ENCODE results near the gene SIRPA. TPM values are rescaled to one million over a fixed set of nuclear protein-coding genes. Genes with fewer than 3 reads are reported as not detected.
A peak's percentile ranks its signal among the peaks of the same experiment; 100 is the strongest.

SIRPA gene
- total and polyA plus RNA-seq, 2 of the 4 experiments (the other 2 are of a cell fraction) = 9.9 to 40.2 TPM

- peak overlapping the region; percentile 83 for H2AK9ac ChIP-seq (replicated peaks; ENCODE audit: low read depth, low read length, poor library complexity)
Observed at GRCh38 chr20:1941226-1941625, 46.0 kb downstream of the SIRPA start.

More at GRCh38 chr20:1941226-1941625, 46.0 kb downstream of the SIRPA start:
- Histone ChIP-seq H3K14ac (replicated peaks; ENCODE audit: low read depth, low read length) (no peak overlapping the region; the same call in 1 of the 2 replicates), H3K4me1 (ENCODE audit: control insufficient read depth, insufficient read depth, low read length) (peaks cover 4% of the 10 kb centered on the region; the same call in 1 of the 2 replicates), H4K5ac (ENCODE audit: low read depth, low read length) (no peak overlapping the region), H2BK20ac (ENCODE audit: low read depth, low read length) (no peak overlapping the region), H2AFZ (replicated peaks; ENCODE audit: low read length, poor library complexity) (peak overlapping the region; percentile 41), H3K56ac (ENCODE audit: extremely low read depth, insufficient read depth, low read length) (no peak overlapping the region), H2AK5ac (ENCODE audit: low read depth, low read length) (no peak overlapping the region), H3K18ac (ENCODE audit: low read depth, low read length) (no peak overlapping the region), H2BK5ac (ENCODE audit: low read depth, low read length, poor library complexity, severe bottlenecking) (no peak overlapping the region), H4K8ac (ENCODE audit: low read depth in 2 of 2, low read length in 2 of 2) (no peak overlapping the region), H3K27ac (ENCODE audit: insufficient read depth, low read length) (no peak overlapping the region), H3K9ac (ENCODE audit: low read depth, low read length) (no peak overlapping the region), H2BK120ac (ENCODE audit: low read depth, low read length) (no peak overlapping the region), H3K23ac (ENCODE audit: low read depth, low read length) (no peak overlapping the region), H3K27me3 (ENCODE audit: control insufficient read depth, insufficient read depth, low read length) (peaks cover 33% of the 10 kb centered on the region), H3K9me1 (ENCODE audit: insufficient read depth, low read length) (peaks cover 4% of the 10 kb centered on the region), H4K20me1 (ENCODE audit: insufficient read depth, low read length) (no peaks in the 10 kb centered on the region), H3K36me3 (ENCODE audit: control insufficient read depth, insufficient read depth, low read length) (peaks cover 15% of the 10 kb centered on the region; the same call in 1 of the 2 replicates), H3K79me1 (ENCODE audit: low read depth in 1 of 2, low read length in 2 of 2) (no peaks in the 10 kb centered on the region), H3K9me3 (ENCODE audit: control insufficient read depth, insufficient read depth, low read length) (no peaks in the 10 kb centered on the region), H3K4ac (ENCODE audit: low read depth, low read length) (no peak overlapping the region), H4K91ac (ENCODE audit: insufficient read depth, low read depth, low read length) (no peak overlapping the region), H3K4me2 (ENCODE audit: low read depth, low read length) (no peak overlapping the region), H3K4me3 (ENCODE audit: insufficient read depth, low read depth, low read length) (no peak overlapping the region), H2BK15ac (ENCODE audit: low read depth, low read length) (no peak overlapping the region)
- in situ Hi-C loops (cut with MboI; ENCODE audit: low sequenced_read_pairs) = no loop called here
- dilution Hi-C loops (cut with HindIII; ENCODE audit: low sequenced_read_pairs, unreplicated experiment) = no loop called here
- 35% methylated on average over 5 of the region's 8 CpGs; no CpG with 5 or more reads in 1 of the 2 experiments for WGBS, 2 experiments (ENCODE audit: extremely low coverage in 2 of 2, insufficient read length in 1 of 2)
- POLR2A ChIA-PET (ENCODE audit: unreplicated experiment) = no interaction called here
- intact Hi-C loops (cut with micrococcal nuclease) = no loop called here
- DNase-seq (peak; percentile 30), ATAC-seq (ENCODE audit: low read depth) (peak; percentile 59)
- BruUV-seq (replicated peaks) = no TSS peak
- no peak for TF ChIP-seq USF2 (IDR thresholded peaks at IDR 0.05; ENCODE audit: low read depth, low read length)
- TF ChIP-seq RAD21 (IDR thresholded peaks at IDR 0.05; ENCODE audit: low read length) = no peak
- peak; percentile 17; the same call in 1 of the 2 replicates for TF ChIP-seq MAFK (IDR thresholded peaks at IDR 0.05; ENCODE audit: low read depth, low read length)
- CTCF ChIA-PET = no interaction called here
